Measurements from ENCODE around the gene SMIM27.
"Not testable (repeated sequence)": the region's sequence is repeated elsewhere in the genome, so short reads cannot be mapped to it uniquely, and the experiment has no call there.

Gene SMIM27

DNA sequence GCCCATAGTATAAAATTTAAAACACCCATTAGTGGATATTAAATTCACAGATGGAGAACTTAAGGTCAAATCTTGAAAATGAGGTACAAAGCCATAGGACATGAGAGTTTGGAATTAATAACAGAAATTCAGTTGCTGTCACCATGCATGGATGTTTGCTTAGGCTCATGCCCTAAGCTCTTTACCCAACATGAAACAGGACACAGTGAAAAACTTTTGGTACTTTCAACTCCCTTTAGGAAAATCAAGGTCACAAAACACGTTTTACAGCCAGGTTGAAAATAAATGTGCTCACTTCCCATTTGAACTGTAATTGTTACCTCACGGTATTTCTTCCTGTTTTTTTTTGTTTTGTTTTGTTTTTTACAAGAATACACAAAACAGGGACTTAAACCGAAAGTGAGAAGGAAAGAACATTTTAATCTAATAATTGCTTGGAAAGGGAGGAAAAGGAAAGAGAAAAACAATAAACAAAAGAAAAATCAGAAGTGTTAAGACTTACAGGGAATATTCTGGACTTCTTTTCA is 6.3 kb downstream of the SMIM27 start:
- DNase-seq: no peak

DNA sequence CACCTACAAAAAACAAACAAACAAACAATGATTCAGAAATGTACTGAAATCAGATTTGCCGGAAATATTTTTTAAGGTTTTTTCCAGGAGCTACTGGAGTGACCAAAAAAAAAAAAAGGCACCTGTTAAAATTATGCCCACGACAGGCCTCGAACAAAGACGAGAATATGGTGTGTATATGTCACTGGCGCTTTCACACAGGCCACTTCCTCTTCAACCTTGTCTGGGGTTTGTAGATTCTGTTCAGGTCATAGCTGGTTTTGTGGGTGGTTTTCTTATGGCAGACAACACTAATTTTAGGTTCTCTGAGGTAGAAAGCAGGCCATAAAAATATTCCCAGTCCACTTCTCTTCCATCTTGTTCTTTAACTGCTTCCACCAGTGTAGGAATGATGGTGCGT is 13.8 kb downstream of the SMIM27 start:
- no peak for DNase-seq

DNA sequence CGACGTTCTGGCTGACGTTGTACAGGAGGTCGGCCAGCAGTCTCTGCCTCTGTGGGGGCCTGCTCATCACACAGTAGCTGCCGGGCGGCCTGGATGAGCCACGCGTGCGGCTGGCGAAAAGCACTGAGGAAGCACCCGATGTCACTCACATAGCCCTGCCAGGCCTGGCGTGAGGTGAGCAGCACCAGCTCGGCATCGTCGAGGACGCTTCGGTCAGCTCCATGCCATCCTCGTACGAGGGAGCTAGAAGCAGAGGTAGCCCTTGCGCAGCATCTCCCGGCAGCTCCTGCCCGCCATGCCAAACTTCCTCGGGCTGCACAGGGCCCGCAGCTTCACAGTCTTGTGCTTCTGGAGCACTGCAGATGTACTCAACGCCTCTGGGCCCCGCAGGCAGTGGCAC is 14.6 kb downstream of the SMIM27 start:
- DNase-seq: no peak

DNA sequence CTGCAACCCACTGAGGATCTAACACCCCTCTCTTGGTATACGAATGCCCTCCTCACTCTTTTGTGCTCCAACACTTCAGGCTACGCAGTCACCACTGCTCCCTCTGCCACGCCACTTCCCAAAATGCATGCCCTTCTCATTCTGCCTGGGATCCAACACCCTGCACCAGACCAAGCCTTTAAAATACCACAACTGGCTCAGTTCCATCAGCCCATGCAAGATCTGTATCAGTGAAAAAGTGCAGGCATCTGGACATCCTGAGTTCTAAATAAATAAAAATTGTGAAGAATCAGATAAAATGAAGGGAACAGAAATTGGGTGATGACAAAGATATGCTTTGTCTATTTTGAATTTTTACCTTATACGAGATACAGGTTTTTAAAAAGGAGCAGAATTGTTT is 18.1 kb downstream of the SMIM27 start:
- no peak for DNase-seq

DNA sequence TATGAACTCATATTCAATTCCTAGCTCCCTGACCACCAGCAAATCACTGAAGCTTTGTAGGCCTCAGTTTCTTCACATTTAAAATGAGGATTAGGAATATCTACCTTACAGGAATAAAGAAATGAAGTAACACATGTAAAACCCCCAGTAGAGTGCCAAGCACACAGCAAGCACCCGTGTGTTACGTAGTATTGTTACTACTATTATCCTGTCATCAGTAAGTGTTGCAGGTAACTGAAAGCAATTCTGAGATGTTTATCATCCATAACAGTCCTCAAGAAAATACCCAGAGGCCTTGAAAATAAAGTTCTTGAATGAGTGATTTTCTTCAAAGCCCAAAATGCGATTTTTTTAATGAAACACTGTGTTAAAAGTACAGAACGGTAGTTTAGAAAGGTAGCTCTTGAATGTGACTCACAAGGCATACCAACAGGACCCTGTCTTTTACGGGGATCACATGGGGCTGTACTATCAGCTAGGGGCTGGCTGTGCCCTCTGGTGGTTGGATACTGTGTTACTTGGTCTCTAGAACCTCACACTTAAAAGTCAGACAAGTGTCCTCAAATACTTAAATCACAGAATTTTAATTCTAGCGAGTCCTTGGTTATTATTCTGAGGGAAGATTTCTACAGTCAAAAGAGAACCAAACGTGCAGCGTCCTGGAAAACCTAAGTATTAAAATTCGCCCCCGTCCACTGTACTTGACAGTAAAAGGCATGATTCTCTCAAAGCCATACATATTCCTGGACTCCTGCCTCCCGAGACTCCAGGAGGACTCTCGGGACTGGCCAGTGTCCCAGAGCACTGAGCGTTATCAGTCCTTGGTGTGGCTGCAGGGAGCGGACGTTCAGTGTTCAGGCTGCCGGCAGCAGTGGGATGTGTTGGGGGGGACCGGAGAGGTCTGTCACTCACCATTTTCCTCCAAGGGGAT is 20.1 kb downstream of the SMIM27 start:
- DNase-seq: peak; percentile 80

DNA sequence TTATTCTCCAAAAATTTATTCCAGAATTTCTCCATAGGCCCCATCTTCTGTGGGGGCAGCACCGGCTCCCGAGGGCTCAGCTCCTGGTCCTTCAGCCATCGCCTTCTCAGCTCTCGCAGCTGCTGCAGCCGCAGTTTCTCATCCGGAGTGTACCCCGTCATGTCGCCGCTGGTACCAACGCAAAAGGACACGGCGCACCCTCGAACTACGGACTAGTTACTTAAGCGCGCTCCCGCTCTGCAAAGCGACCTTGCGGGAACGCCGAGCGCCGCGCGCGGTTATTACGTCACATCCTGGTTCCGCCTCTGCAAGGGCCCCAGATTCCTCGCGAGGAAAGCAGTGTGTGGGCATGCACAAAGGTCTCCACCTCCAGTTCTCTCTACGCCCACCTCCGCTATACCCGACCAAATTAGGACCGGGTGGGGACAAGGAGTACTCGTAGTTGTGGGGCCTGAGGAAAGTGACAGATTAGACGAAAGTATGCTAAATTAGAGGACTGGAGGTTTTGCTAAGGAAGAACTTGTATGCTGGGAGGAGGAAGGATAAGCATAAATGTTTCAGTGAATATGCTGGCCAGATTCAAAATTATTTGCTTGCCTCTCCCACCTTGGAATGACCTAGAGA is 20.9 kb downstream of the SMIM27 start, which contains the start of gene NDUFB6:
NDUFB6 (minus strand) TSS at position 260 of the 624 bp plus-strand sequence; CDS start at position 161, 99 bp downstream.
- peak; percentile 97 for DNase-seq

DNA sequence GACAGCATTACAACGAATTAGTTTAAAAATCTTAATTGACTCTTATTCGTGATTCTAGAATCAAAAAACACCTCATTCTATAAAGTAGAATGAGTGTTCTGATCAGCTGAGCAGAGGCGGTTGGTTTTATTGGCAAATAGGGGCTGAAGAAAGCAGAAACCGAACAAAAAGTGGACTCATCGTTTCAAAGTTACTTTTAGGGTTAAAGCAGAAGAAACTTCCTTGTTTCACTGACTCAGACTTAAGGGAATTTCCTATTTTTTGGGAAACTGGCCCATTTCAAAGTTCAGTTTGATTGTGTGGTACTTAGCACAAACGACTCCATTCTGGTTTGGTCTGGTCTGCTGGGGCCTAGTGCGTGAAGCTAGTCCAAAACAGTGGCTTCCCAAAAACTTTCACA is 21.7 kb downstream of the SMIM27 start:
- no peak for DNase-seq

DNA sequence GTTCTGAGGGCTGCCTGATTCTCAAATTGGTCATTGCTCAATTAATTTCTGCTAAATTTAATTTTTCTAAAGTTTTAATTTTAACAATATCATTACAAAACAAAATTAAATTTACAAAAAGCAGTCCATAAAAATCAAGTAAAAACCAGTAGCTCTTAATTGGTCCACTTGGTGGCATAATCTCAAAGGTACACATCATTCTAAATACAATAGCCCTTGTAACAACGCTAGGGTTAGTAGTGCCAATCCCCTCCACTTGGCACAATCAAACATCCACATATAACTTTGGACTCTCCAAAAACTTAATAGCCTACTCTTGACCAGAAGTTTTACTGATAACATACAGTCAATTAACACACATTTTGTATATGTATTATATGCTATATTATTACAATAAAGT is 22.7 kb downstream of the SMIM27 start:
- no peak for DNase-seq

DNA sequence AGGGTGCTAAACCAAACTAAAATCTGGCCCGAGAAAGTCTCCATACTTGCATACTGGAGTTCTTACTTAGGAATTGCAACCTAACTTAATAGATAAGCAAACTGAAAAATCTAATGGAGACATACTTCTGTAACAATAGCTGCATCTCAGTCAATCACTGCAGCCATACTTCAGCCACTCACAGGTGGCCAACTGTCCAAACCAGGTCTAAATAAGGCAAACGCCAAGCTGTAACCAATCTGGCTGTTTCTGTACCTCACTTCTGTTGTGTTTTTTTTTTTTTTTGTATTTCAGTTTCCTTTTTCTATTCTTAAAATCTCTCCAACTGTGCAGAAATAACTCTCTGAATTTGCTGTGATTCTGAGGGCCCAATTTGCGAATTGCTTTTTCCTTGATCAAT is 25.2 kb downstream of the SMIM27 start:
- DNase-seq: no peak

DNA sequence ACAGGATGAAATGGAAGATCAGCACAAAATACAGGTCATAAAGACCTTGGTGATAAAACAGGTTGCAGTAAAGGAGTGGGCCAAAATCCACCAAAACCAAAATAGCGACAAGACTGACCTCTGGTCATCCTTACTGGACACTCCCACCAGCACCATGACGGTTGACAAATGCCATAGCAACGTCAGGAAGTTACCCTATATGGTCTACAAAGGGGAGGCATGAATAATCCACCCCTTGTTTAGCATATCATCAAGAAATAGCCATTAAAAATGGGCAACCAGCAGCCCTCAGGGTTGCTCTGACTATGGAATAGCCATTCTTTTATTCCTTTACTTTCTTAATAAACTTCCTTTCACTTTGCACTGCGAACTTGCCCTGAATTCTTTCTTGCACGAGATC is 26.8 kb downstream of the SMIM27 start:
- no peak for DNase-seq

DNA sequence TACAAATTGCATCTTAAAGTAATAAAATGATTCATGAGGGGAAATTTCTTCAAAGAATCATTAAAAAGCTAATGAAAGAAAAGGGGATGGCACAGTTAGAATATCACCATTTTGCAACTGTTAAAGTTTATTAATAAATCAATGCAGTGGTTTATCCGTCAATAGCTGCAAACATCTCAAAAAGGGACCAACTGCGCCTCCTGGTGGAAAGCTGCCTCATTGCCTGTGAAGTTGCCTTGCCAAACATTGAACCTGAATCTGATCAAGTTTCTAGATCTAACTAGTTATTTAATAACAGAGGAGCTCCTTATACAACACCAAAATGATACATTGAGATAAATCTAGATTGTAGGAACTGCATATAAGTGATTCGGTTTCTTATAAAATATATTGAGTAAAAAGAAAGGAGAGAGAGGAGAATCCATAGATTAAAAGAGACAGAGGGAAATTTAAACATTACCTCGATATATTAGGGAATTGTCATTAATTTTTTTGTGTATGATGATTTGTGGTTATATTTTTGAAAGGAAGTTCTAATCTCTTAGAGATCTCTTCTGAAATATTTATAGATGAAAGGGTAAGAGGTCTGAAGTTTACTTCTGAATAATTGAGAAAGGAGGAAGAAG is 27.7 kb downstream of the SMIM27 start:
- peak; percentile 87 for DNase-seq

DNA sequence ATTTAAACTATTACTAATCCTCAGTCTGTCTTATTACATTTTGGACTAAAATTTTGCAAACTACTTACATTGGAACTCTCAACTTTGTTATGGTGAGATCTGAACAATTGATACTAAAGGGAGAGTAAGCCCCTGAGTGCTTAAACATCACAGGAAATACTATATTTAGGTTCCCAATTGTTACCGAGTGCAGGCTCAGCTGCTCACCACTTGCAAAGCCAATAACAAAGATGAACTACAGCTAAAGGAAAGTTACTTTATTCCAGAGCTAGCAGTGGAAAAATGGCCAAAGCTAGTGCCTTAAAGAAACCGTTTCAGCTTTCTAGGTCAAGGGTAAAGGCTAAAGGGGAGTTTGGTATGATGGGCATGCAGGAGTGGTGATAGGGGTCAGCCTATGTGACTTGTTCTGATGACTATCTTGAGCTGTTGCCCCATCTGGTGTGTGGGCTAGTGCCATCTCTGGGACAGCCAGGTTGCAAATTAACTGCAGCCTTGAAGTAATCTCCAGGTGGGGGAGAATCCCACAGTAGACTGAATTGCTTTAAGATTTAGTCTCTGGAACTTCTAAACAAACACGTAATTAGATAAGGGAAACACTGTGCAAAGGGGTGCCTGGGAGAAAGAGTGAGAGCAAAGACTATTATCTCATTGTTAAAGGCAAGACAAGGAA is 28.6 kb downstream of the SMIM27 start:
- no peak for DNase-seq

DNA sequence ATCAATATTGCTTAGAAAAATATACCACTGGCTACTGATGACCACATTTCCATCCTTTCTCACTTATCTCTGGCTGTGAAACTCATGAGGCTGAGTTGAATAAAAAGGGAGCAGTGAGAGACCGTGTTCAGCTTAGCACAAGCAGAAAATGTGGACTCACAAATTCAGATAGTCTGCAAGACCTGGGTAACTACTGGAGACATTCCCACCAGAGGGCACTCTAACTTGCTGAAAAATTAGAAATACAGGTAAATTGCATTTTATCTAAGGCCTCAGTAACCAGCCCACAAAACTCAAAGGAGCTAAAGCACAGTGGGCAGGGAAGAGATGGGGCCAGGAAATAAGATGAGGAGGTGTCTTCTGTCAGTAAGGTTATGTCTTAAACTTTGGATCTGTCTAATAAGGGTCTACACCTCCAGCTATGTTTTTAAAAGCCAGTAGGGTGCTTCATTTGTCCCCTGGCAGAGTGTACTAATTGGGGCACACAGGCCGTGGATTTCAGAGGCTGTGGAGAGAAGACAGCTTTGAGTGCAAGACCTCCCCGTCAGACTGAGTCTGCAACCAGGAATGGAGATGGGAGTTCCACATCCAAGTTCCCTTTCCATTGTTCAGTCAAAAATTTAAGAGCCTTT is 29.5 kb downstream of the SMIM27 start:
- peak; percentile 42 for DNase-seq

DNA sequence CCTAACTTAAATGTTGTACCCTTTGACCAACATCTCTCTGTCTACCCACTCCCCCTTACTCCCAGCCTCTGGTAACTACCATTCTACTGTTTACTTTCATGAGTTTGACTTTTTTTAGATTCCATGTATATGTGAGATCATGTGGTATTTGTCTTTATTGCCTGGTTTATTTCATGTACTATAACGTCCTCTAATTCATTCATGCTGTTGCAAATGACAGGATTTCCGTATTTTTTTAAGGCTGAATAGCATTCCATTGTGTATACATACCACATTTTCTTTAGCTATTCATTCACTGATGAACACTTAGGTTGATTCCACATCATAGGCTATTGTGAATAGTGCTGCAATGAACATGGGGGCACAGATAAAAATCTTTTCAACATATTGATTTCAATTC is 32.7 kb downstream of the SMIM27 start:
- DNase-seq: no peak

DNA sequence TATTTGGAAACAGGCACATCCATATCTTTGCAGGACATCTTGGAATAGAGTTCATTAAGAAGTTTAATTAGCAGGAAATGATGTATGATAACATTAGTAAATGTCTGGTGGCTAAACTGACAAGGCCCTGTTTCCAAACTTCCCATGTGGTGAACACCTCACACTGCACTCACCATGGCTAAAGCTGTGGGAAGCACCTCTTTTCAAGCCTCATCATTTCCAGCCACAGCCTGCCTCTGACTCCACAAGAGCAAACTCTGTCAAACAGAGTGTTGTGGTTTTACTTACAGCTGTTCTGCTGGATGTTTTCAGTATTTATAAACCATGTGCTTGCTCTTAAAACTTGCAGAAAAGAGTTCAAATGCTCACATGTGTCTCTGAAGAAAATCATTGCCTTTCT is 35.8 kb downstream of the SMIM27 start:
- no peak for DNase-seq

DNA sequence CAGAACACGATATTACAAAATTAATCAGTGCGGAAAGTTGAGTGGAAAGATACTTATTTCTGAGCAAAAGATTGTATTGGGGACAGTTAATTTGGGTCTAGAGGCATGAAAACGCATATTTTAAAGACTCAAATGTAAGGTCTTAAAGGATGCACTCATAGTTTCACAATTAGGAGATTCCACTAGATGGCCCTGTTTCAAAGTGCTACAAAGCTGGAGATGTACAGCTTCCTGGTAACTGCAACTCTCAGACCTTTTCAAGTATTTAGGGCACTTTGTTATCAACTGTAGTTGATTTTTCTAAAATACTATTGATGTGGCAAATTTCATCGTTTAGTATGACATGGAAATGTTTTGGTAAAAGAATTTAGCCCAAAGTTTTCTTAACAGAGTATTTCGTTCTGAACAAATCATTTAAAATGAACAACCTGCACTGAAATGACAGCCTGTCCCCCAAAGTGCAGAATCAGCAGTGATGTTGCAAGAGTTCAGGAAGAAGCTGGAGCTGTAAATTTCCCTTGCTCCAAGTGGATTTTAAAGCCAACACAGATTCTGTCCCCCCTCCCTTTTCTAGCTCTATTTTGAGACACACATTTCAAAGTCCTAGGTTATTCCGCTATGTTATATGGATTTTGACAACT is 37.1 kb downstream of the SMIM27 start:
- no peak for DNase-seq

DNA sequence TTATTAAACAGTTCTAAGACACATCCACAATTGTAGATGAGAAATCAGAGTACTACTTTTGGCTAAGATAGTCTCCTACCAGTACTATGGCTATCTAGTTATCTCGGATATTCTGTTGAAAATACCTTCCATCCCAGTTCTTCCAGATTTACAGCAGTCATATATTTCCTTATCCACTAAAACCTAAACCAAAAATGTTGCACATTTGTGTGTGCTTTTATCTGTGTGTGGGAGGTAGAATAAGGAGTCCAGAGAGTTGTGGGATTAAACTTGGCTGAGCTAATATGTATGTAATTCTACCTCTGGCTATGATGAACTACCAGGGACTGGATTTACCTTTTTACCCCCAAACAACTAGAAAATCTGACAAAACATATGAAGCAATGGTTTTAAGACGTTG is 38.3 kb downstream of the SMIM27 start:
- DNase-seq: no peak

DNA sequence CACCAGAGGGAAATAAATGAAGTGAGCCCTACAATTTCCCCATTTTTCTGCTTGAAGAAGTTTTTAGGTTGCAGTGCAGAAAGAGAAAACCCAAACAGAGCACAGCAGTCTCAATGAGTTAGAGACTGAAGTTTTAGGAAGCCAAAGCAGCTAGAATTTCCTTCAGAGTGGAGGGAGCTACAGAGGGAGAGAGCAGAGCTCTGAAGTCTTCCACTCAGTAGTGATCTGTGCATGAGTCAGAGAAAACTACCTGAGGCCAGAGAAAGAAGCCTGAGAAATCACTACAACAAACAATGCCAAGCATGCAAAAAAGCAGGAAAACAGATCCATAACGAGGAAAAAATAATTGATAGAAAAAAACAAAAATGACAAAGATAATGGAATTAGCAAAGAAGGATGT is 38.8 kb downstream of the SMIM27 start:
- no peak for DNase-seq

DNA sequence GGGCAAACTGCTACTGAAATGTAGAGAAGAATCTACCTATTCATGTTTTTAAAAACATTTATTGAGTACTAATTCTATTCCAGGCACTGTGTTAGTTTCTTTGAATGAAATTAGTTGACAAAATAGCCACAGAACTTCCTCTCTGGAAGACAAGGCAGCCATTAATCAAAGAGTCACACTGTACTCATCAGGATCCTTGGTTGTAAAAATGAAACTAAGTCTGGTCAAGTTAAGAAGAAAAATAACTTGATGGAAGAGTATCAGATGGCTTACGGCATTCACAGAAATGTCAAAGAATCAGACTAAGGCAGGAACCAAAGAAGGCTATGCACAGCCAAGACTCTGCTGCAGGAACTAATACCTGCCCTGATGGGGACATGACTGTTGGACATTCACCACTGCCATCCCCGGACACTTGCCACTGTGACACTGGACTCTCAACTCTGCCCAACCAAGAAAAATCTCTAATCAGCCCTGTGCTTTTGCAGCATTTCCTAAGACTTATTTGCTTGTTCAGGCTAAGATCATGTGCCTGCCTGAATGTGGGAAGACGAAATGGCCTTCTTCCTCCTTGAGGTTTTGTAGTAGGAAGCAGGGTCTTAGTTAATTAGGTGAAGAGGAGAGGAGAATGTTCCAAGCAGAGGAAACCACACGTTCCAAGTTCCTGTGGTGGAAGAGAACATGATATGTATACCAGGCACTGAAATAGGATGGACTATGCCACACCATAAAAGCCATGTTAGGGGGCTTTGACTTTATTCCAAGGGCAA is 44.2 kb downstream of the SMIM27 start:
- no peak for DNase-seq

DNA sequence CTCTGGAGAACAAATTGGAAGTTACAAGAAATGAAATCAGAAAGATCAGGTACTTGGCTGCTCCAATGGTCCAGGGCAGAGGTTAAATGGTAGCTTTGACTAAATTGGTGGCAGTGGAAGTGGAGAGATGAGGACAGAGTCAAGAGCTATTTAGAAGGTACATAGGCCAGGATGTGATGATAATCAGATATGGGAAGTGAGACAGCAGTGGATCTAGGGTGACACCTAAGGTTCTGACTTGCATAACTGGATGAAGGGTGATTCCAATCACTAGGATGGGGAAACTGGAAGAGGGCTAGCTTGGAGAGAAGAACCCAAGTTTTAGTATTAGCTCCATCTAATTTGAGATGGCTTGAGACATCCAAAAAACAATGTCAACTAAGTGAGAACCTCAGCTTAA is 44.8 kb downstream of the SMIM27 start:
- no peak for DNase-seq

DNA sequence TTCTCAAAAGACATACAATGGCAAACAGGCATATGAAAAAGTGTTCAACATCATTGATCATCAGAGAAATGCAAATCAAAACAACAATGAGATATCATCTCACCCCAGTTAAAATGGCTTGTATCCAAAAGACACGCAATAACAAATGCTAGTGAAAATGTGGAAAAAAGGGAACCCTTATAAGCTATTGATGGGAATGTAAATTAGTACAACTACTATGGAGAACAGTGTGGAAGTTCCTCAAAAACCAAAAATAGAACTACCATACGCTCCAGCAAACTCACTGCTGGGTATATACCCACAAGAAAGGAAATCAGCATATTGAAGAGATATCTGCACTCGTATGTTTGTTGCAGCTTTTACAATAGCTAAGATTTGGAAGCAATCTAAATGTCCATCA is 46.9 kb downstream of the SMIM27 start:
- DNase-seq: not testable (repeated sequence)

Measured in CD4-positive, alpha-beta T cell treated with Interleukin-17A for 4 hours (primary cell).